ENCODE results near the gene BLTP2. TPM values are rescaled to one million over a fixed set of nuclear protein-coding genes. Genes with fewer than 3 reads are reported as not detected.
"Not testable (repeated sequence)": the region's sequence is repeated elsewhere in the genome, so short reads cannot be mapped to it uniquely, and the experiment has no call there.

BLTP2 gene
- total and polyA plus RNA-seq, 8 donors: 22.4 to 78.9 (median 51.2) TPM

DNA sequence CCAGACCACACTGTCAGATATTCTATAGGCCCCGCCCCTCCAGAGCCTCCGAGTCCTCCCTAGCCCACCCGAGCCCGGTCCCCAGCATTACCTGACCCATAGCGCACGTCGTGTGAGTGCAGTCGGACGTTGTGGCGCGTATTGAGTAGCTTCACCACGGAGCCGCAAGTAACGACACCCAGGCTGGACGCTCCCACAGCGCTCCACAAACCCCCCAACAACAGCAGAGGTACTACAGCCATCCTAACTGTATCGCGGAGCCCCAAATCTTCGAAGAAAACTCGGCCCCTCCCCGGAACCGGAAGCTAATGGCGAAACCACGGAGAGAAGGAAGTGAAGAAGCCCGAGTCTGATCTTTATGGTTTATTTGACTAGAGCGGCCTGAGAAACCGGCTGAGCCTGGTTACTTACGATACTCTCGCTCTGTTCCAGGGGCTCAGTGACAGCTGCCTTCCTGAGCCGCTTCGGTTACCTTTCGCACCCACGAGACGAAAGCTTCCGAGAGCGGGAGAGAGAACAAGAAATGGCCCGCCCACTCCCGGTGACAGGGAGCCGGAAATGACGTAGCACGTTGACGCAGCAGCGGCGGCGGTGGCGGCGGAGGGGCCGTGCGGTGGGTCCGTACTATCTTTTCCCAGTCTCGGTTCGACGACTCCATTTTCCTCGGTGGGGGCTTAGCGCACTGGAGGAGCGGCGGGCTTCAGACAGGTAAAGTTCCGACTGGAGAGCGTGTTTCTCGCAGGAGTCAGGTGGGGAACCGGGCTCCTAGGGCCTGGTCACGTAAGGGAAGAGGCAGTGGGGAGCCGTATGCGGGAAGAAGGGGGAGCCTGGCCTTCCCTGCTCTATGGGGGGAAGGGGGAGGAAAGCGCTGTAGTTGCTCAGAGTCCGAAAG lies 16.9 kb upstream of the BLTP2 start, which contains the start of the genes SDF2 and SUPT6H:
Gene SDF2, minus strand, starts transcription at position 272 of the 892 bp plus-strand sequence. Its CDS starts 30 bp downstream, at position 242.
Gene SUPT6H, plus strand, starts transcription at position 571 of the 892 bp plus-strand sequence. CDS start 11,197 bp downstream, outside the sequence.
- FAIRE-seq: no peak

DNA sequence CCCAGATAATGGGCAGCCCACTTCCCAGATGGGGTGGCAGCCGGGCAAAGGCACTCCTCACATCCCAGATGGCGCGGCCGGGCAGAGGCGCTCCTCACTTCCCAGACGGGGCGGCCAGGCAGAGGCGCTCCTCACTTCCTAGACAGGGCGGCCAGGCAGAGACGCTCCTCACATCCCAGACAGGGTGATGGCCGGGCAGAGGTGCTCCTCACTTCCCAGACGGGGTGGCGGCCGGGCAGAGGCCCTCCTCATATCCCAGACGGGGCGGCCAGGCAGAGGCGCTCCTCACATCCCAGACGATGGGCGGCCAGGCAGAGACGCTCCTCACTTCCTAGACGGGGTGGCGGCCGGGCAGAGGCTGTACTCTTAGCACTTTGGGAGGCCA lies 14.5 kb upstream of the BLTP2 start:
- ATAC-seq; intact Hi-C loops (cut with DNase I); H3K9me3 ChIP-seq; FAIRE-seq; H3K27me3 ChIP-seq; H3K27ac ChIP-seq; H3K36me3 ChIP-seq; H3K4me3 ChIP-seq: not testable (repeated sequence)
- 97 to 99% methylated on average over 22 to 23 of the region's 23 CpGs for WGBS, 2 donors
- H3K4me1 ChIP-seq: peaks cover 12 to 23% (median 17%) of the 10 kb centered on the region in 3 donors
- DNase-seq: peak in 2 of 6 donors; percentile 28 to 66

More for the DNA sequence above, 16.9 kb upstream of the BLTP2 start, which contains the start of the genes SDF2 and SUPT6H:
- intact Hi-C loops (cut with DNase I): loop anchor here in 1 of 3 donors (10.0 kb wide), 1 partner anchor 253 kb away; no protein-coding TSS in a partner anchor
- Histone ChIP-seq H3K4me1 (peaks cover 12 to 24% (median 17%) of the 10 kb centered on the region in 3 donors), H3K4me3 (peak within 1 kb of the TSS; percentile 67 to 83 (median 69)), H3K27ac (peak within 1 kb of the TSS; percentile 92 to 94 (median 93)), H3K9me3 (no peaks in the 10 kb centered on the region), H3K36me3 (peaks cover 0 to 3% (median 0%) of the 10 kb centered on the region in 3 donors), H3K27me3 (no peaks in the 10 kb centered on the region)
- ATAC-seq: peak; percentile 94 to 98 (median 97)
- WGBS, 2 donors: 0% methylated on average over 66 of the region's 66 CpGs
- peak; percentile 84 to 92 (median 88) for DNase-seq
- TF ChIP-seq, protein P1, sequence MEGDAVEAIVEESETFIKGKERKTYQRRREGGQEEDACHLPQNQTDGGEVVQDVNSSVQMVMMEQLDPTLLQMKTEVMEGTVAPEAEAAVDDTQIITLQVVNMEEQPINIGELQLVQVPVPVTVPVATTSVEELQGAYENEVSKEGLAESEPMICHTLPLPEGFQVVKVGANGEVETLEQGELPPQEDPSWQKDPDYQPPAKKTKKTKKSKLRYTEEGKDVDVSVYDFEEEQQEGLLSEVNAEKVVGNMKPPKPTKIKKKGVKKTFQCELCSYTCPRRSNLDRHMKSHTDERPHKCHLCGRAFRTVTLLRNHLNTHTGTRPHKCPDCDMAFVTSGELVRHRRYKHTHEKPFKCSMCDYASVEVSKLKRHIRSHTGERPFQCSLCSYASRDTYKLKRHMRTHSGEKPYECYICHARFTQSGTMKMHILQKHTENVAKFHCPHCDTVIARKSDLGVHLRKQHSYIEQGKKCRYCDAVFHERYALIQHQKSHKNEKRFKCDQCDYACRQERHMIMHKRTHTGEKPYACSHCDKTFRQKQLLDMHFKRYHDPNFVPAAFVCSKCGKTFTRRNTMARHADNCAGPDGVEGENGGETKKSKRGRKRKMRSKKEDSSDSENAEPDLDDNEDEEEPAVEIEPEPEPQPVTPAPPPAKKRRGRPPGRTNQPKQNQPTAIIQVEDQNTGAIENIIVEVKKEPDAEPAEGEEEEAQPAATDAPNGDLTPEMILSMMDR (IDR thresholded peaks at IDR 0.05): no peak

DNA sequence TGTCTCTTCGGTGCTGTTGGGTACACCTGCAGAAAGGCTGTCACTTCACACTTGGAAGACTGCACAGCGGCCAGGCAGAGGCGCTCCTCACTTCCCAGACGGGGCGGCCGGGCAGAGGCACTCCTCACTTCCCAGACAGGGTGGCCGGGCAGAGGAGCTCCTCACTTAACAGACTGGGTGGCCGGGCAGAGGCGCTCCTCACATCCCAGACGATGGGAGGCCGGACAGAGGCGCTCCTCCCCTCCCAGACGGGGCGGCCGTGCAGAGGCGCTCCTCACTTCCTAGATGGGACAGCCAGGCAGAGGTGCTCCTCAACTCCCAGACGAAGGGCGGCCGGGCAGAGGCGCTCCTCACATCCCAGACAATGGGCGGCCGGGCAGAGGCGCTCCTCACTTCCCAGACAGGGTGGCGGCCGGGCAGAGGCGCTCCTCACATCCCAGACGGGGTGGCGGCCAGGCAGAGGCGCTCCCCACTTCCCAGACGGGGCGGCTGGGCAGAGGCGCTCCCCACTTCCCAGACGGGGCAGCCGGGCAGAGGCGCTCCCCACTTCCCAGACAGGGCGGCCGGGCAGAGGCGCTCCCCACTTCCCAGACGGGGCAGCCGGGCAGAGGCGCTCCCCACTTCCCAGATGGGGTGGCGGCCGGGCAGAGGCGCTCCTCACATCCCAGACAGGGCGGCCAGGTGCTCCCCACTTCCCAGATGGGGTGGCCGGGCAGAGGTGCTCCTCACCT lies 14.0 kb upstream of the BLTP2 start:
- WGBS, 2 donors: 97 to 99% methylated on average over 39 to 46 of the region's 46 CpGs
- H3K4me3 ChIP-seq; H3K27ac ChIP-seq; intact Hi-C loops (cut with DNase I); FAIRE-seq; H3K9me3 ChIP-seq; H3K36me3 ChIP-seq; H3K27me3 ChIP-seq; ATAC-seq: not testable (repeated sequence)
- peaks cover 10 to 17% (median 17%) of the 10 kb centered on the region in 3 donors for H3K4me1 ChIP-seq
- peak in 1 of 6 donors; percentile 62 for DNase-seq

DNA sequence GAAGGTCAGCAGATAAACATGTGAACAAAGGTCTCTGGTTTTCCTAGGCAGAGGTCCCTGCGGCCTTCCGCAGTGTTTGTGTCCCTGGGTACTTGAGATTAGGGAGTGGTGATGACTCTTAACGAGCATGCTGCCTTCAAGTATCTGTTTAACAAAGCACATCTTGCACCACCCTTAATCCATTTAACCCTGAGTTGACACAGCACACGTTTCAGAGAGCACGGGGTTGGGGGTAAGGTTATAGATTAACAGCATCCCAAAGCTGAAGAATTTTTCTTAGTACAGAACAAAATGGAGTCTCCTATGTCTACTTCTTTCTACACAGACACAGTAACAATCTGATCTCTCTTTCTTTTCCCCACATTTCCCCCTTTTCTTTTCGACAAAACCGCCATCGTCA lies 13.4 kb upstream of the BLTP2 start:
- intact Hi-C loops (cut with DNase I); H3K27me3 ChIP-seq; H3K27ac ChIP-seq; FAIRE-seq; DNase-seq; H3K4me3 ChIP-seq; H3K9me3 ChIP-seq; ATAC-seq; H3K36me3 ChIP-seq: not testable (repeated sequence)
- peaks cover 4 to 14% (median 11%) of the 10 kb centered on the region in 3 donors for H3K4me1 ChIP-seq
- 84 to 88% methylated on average over 5 of the region's 8 CpGs for WGBS, 2 donors

DNA sequence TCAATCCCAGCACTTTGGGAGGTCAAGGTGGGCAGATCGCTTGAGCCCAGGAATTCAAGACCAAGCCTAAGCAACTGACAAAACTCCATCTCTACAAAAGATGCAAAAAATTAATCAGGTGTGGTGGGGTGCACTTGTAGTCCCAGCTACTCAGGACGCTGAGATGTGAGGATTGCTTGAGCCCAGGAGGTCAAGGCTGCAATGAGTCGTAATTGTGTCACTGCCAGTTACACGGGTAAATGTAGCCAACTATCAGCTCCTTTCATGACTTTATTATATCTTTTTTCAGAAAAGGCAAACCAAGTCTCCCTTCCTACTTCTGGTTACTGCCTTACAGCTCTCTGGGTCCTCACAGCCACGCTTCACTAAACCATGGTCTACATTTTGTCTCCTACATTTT lies 12.8 kb upstream of the BLTP2 start:
- ATAC-seq: no peak
- H3K9me3 ChIP-seq: no peaks in the 10 kb centered on the region
- H3K27me3 ChIP-seq: no peaks in the 10 kb centered on the region
- intact Hi-C loops (cut with DNase I): no loop called here
- H3K36me3 ChIP-seq: peaks cover 0 to 3% (median 0%) of the 10 kb centered on the region in 3 donors
- DNase-seq: no peak
- H3K4me3 ChIP-seq: no peak overlapping the region
- no peak for FAIRE-seq
- peaks cover 0 to 9% (median 6%) of the 10 kb centered on the region in 3 donors for H3K4me1 ChIP-seq
- H3K27ac ChIP-seq: no peak overlapping the region
- 86 to 87% methylated on average over 5 of the region's 5 CpGs for WGBS, 2 donors
- TF ChIP-seq, protein P1 (IDR thresholded peaks at IDR 0.05): no peak

DNA sequence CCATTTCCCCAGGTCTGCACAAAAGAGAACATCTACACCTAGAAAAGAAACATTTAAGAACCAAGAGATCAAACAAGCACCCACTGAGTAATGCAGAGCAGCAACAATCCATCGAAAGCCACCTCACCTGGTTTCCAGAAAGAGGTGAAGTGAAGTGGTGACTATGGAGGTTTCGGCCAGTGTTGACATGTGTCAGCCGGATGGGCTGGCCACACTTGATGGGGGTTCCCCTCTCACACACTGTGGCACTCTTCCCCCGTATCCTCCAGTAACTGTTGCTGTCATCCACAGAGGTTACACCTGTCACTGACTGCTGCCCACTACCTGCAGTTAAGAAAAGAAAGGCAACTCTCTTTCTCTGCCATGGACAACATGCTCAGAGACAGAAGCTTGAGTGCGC lies 10.2 kb upstream of the BLTP2 start:
- intact Hi-C loops (cut with DNase I): no loop called here
- peaks cover 0 to 3% (median 0%) of the 10 kb centered on the region in 3 donors for H3K36me3 ChIP-seq
- ATAC-seq: no peak

More for the DNA sequence above, 10.2 kb upstream of the BLTP2 start:
- TF ChIP-seq, protein P1 (IDR thresholded peaks at IDR 0.05): no peak
- H3K4me1 ChIP-seq: no peaks in the 10 kb centered on the region
- no peak overlapping the region for H3K27ac ChIP-seq
- H3K9me3 ChIP-seq: no peaks in the 10 kb centered on the region
- FAIRE-seq (no peak), DNase-seq (no peak)
- H3K27me3 ChIP-seq: no peaks in the 10 kb centered on the region
- 96% methylated on average over 5 of the region's 5 CpGs for WGBS, 2 donors
- no peak overlapping the region for H3K4me3 ChIP-seq

Measured in pancreas (tissue), 10 donors.